SU-DHL-6 (cell line): ENCODE measurements around the gene STK32C.

Experiments used
- H2AFZ ChIP-seq: fragments of 200-600 bp; sonication (generic); 2 replicates; pipeline ENCODE4 v1.6.1; 2014; ENCODE audit warnings: low read depth, mild to moderate bottlenecking, moderate library complexity, mixed read lengths, antibody characterized with exemption, low read length; ENCODE audit not compliant: severe bottlenecking
- H3F3A ChIP-seq: fragments of 200-600 bp; shearing (Covaris generic); 2 replicates; pipeline ENCODE4 v1.6.0; 2016; ENCODE audit warnings: antibody characterized with exemption, mild to moderate bottlenecking; ENCODE audit not compliant: insufficient read depth
- H3K27ac ChIP-seq: fragments of 200-600 bp; sonication (generic); 2 replicates; pipeline ENCODE4 v1.5.1; 2016; ENCODE audit warnings: low read depth, mild to moderate bottlenecking, low read length, moderate library complexity, mixed read lengths
- H3K27me3 ChIP-seq: fragments of 200-600 bp; sonication (generic), shearing (Covaris generic); 2 replicates; pipeline ENCODE4 v1.6.0; 2014; ENCODE audit warnings: mild to moderate bottlenecking, low read length
- H3K36me3 ChIP-seq: fragments of 200-600 bp; sonication (generic); 2 replicates; pipeline ENCODE4 v1.6.1; 2014; ENCODE audit warnings: mild to moderate bottlenecking, low read length, mixed read lengths
- H3K4me2 ChIP-seq: fragments of 300-600, 200-600 bp; shearing (Covaris generic), sonication (generic); 2 replicates; pipeline ENCODE4 v1.6.0; 2014; ENCODE audit warnings: low read length, low read depth, mild to moderate bottlenecking; ENCODE audit not compliant: poor library complexity, severe bottlenecking
- H3K4me3 ChIP-seq: fragments of 200-600 bp; sonication (generic); 2 replicates; pipeline ENCODE4 v1.5.1; 2014; ENCODE audit warnings: antibody characterized with exemption, low read length, mild to moderate bottlenecking, mixed read lengths; ENCODE audit not compliant: insufficient read depth, poor library complexity, severe bottlenecking
- H3K79me2 ChIP-seq: fragments of 200-600 bp; sonication (generic); 2 replicates; pipeline ENCODE4 v1.6.1; 2014; ENCODE audit warnings: mild to moderate bottlenecking, low read length, moderate library complexity; ENCODE audit not compliant: insufficient read depth
- H3K9ac ChIP-seq: fragments of 200-600 bp; sonication (generic); 2 replicates; pipeline ENCODE4 v1.7.0; 2014; ENCODE audit warnings: mild to moderate bottlenecking, low read length
- H3K9me2 ChIP-seq: fragments of 200-600 bp; sonication (generic); replicated peaks from 2 replicates; pipeline ENCODE4 v1.6.1; 2014; ENCODE audit warnings: low read length; ENCODE audit not compliant: insufficient read depth
- H3K9me3 ChIP-seq: fragments of 200-600 bp; sonication (generic); 2 replicates; pipeline ENCODE4 v1.6.1; 2014; ENCODE audit warnings: low read length, mixed read lengths; ENCODE audit not compliant: insufficient read depth
- H4K20me1 ChIP-seq: fragments of 200-600 bp; sonication (generic); 2 replicates; pipeline ENCODE4 v1.6.1; 2014; ENCODE audit warnings: low read depth, mild to moderate bottlenecking, antibody characterized with exemption, low read length, moderate library complexity, mixed read lengths
- EZH2phosphoT487 ChIP-seq: fragments of 200-600 bp; sonication (generic), shearing (Covaris generic); conservative IDR thresholded peaks from 2 replicates; pipeline ENCODE4 v1.6.1; 2018; ENCODE audit warnings: mild to moderate bottlenecking, antibody characterized with exemption, low read length, moderate library complexity, mixed read lengths
- TF ChIP-seq, protein P1 (sequence below): fragments of 200-600 bp; sonication (generic); IDR thresholded peaks from one replicate; pipeline ENCODE4 v1.5.1; 2017; ENCODE audit warnings: antibody characterized with exemption, mild to moderate bottlenecking, low read length, moderate library complexity; ENCODE audit not compliant: insufficient read depth, poor library complexity, severe bottlenecking

STK32C gene

GRCh38 chr10:132252412-132252811 lies 55.3 kb downstream of the STK32C start:
- Histone ChIP-seq H3K79me2 (no peaks in the 10 kb centered on the region), H3K9me3 (no peaks in the 10 kb centered on the region), H3K27me3 (no peaks in the 10 kb centered on the region), H3K4me3 (no peak overlapping the region), H3K9ac (no peak overlapping the region), H3K4me2 (no peak overlapping the region), H4K20me1 (no peaks in the 10 kb centered on the region), H2AFZ (no peak overlapping the region), H3F3A (no peaks in the 10 kb centered on the region), H3K9me2 (no peaks in the 10 kb centered on the region), H3K36me3 (no peaks in the 10 kb centered on the region), H3K27ac (no peak overlapping the region)
- TF ChIP-seq, protein P1, sequence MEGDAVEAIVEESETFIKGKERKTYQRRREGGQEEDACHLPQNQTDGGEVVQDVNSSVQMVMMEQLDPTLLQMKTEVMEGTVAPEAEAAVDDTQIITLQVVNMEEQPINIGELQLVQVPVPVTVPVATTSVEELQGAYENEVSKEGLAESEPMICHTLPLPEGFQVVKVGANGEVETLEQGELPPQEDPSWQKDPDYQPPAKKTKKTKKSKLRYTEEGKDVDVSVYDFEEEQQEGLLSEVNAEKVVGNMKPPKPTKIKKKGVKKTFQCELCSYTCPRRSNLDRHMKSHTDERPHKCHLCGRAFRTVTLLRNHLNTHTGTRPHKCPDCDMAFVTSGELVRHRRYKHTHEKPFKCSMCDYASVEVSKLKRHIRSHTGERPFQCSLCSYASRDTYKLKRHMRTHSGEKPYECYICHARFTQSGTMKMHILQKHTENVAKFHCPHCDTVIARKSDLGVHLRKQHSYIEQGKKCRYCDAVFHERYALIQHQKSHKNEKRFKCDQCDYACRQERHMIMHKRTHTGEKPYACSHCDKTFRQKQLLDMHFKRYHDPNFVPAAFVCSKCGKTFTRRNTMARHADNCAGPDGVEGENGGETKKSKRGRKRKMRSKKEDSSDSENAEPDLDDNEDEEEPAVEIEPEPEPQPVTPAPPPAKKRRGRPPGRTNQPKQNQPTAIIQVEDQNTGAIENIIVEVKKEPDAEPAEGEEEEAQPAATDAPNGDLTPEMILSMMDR, result no peak
- TF ChIP-seq EZH2phosphoT487, result no peak

DNA sequence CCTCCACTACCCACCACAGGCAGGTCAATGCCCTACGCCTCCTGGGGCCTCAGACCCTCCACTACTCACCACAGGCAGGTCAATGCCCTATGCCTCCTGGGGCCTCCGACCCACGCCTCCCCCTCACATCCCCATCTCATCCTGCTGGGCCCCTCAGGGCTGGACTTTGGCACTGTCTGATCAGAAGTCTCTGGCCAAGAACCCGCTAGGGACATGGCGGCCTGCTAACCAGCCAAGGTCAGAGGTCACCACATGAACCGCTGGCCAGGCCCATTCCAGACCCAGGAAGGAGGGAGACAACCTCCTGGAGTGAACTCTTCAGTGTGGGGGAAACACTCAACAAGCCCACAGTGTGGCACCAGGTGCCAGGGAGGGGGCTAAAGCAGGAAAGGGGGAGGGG lies 55.8 kb downstream of the STK32C start:
- Histone ChIP-seq H3K27ac (no peak overlapping the region), H3K36me3 (no peaks in the 10 kb centered on the region), H3K27me3 (no peaks in the 10 kb centered on the region), H3F3A (no peaks in the 10 kb centered on the region), H3K9me3 (no peaks in the 10 kb centered on the region), H4K20me1 (no peaks in the 10 kb centered on the region), H3K79me2 (no peaks in the 10 kb centered on the region), H3K4me3 (no peak overlapping the region), H3K4me2 (no peak overlapping the region), H2AFZ (no peak overlapping the region), H3K9me2 (no peaks in the 10 kb centered on the region), H3K9ac (no peak overlapping the region)
- TF ChIP-seq, protein P1, result no peak
- no peak for TF ChIP-seq EZH2phosphoT487

DNA sequence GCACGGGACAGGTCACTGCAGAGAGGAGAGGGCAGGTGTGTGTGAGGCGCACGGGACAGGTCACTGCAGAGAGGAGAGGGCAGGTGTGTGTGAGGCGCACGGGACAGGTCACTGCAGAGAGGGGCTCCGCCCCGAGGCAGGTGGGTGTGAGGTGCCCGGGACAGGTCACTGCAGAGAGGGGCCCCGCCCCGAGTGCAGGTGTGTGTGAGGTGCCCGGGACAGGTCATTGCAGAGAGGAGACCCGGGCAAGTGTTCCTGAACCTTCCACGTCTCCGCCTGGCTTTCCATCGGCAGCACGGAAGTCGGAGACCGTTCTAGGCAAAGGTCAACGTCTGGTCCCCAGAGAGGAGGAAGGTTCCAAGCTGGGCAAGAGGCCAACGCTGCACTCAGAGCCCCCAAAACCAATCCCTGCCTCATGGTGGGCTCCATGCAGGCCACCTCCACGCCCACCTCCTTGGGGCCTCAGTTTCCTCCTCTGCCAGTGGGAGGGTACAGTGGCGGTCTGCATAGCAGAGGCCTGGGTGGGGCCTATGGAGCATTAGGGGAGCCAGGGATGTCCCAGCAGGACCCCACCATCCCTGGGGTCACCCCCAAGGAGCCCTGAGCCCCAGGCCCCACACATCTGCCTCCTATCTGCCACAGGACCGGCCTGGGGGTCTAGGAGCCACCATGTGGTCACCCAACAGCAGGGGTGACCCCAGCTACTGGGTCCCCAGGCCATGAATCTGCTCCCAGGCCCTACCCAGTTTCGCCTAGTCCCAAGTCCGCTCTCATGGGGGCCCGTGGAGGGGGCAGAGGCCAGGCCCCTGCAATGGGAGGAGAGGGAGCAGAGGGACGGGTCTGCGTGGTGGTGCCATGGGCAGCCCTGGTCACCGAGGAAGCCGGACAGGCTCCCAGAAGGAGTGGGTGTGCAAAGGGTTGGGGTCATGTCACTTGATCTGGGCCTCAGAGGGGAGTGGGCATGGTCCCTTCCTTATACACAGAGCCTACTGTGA lies 57.0 kb downstream of the STK32C start:
- Histone ChIP-seq H3F3A (no peaks in the 10 kb centered on the region), H3K9me3 (no peaks in the 10 kb centered on the region), H3K79me2 (no peaks in the 10 kb centered on the region), H3K27ac (no peak overlapping the region), H4K20me1 (no peaks in the 10 kb centered on the region), H3K4me2 (no peak overlapping the region), H2AFZ (no peak overlapping the region), H3K27me3 (no peaks in the 10 kb centered on the region), H3K9ac (no peak overlapping the region), H3K9me2 (no peaks in the 10 kb centered on the region), H3K36me3 (no peaks in the 10 kb centered on the region), H3K4me3 (no peak overlapping the region)
- no peak for TF ChIP-seq EZH2phosphoT487
- TF ChIP-seq, protein P1, result no peak
